Measurements from ENCODE around the gene TSKU.

- TF ChIP-seq YY1 (IDR thresholded peaks at IDR 0.05; ENCODE audit: insufficient read depth, insufficient read length), result no peak
- no peak for TF ChIP-seq ZNF274 (IDR thresholded peaks at IDR 0.05; ENCODE audit: low read depth, low read length)
- no peak for TF ChIP-seq SUZ12 (IDR thresholded peaks at IDR 0.05; ENCODE audit: extremely low read depth, insufficient read depth, insufficient read length)
These were observed 18.1 kb downstream of the TSKU start for GRCh38 chr11:76801225-76801624.

All from NT2/D1 (cell line).